Cortex of kidney (tissue), 1 donor: Measurements from ENCODE around the gene CGNL1.

Source experiments
- DNase-seq: peaks from one replicate; lab custom pipeline; 2025; lab: John Stamatoyannopoulos, UW

Gene CGNL1

GRCh38 chr15:57526076-57526475 is 149.8 kb downstream of the CGNL1 start:
- no peak for DNase-seq

- DNase-seq = no peak
Observed at GRCh38 chr15:57526615-57527014, 150.3 kb downstream of the CGNL1 start.

GRCh38 chr15:57527382-57528091 is 151.2 kb downstream of the CGNL1 start:
- DNase-seq = no peak

- no peak for DNase-seq
Observed at GRCh38 chr15:57528940-57529565, 152.7 kb downstream of the CGNL1 start.

- no peak for DNase-seq
Observed at GRCh38 chr15:57529748-57530147, 153.4 kb downstream of the CGNL1 start.

GRCh38 chr15:57532731-57533447 is 156.6 kb downstream of the CGNL1 start:
- no peak for DNase-seq

GRCh38 chr15:57533448-57533799 is 157.1 kb downstream of the CGNL1 start:
- DNase-seq = no peak

- no peak for DNase-seq
Observed at GRCh38 chr15:57534281-57534680, 158.0 kb downstream of the CGNL1 start.

GRCh38 chr15:57537072-57537471 is 160.8 kb downstream of the CGNL1 start:
- no peak for DNase-seq

GRCh38 chr15:57537488-57538264 is 161.4 kb downstream of the CGNL1 start:
- DNase-seq = no peak

- no peak for DNase-seq
Observed at GRCh38 chr15:57538265-57538529, 161.9 kb downstream of the CGNL1 start.

- no peak for DNase-seq
Observed at GRCh38 chr15:57538821-57539220, 162.5 kb downstream of the CGNL1 start.

- no peak for DNase-seq
Observed at GRCh38 chr15:57540211-57540610, 163.9 kb downstream of the CGNL1 start.

GRCh38 chr15:57540736-57541135 is 164.4 kb downstream of the CGNL1 start:
- no peak for DNase-seq

GRCh38 chr15:57541271-57541670 is 165.0 kb downstream of the CGNL1 start:
- no peak for DNase-seq

GRCh38 chr15:57541805-57542504 is 165.7 kb downstream of the CGNL1 start:
- no peak for DNase-seq

GRCh38 chr15:57542505-57542817 is 166.2 kb downstream of the CGNL1 start:
- no peak for DNase-seq

- no peak for DNase-seq
Observed at GRCh38 chr15:57544848-57545480, 168.7 kb downstream of the CGNL1 start.

- no peak for DNase-seq
Observed at GRCh38 chr15:57545995-57546394, 169.7 kb downstream of the CGNL1 start.

GRCh38 chr15:57547243-57547755 is 171.0 kb downstream of the CGNL1 start:
- no peak for DNase-seq

GRCh38 chr15:57548351-57548750 is 172.0 kb downstream of the CGNL1 start:
- no peak for DNase-seq

GRCh38 chr15:57548835-57549234 is 172.5 kb downstream of the CGNL1 start:
- no peak for DNase-seq
